Measurements from ENCODE around the gene HTR3B.

GRCh38 chr11:113907152-113907551, 2.6 kb downstream of the HTR3B start:
- TF ChIP-seq, protein P1, sequence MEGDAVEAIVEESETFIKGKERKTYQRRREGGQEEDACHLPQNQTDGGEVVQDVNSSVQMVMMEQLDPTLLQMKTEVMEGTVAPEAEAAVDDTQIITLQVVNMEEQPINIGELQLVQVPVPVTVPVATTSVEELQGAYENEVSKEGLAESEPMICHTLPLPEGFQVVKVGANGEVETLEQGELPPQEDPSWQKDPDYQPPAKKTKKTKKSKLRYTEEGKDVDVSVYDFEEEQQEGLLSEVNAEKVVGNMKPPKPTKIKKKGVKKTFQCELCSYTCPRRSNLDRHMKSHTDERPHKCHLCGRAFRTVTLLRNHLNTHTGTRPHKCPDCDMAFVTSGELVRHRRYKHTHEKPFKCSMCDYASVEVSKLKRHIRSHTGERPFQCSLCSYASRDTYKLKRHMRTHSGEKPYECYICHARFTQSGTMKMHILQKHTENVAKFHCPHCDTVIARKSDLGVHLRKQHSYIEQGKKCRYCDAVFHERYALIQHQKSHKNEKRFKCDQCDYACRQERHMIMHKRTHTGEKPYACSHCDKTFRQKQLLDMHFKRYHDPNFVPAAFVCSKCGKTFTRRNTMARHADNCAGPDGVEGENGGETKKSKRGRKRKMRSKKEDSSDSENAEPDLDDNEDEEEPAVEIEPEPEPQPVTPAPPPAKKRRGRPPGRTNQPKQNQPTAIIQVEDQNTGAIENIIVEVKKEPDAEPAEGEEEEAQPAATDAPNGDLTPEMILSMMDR (IDR thresholded peaks at IDR 0.05), result no peak
- no peak for TF ChIP-seq RNF2 (IDR thresholded peaks at IDR 0.05; ENCODE audit: borderline replicate concordance, low read depth)
- no peak for TF ChIP-seq POLR2A (IDR thresholded peaks at IDR 0.05; ENCODE audit: low read length)
- no peak for TF ChIP-seq EP300 (IDR thresholded peaks at IDR 0.05)
- TF ChIP-seq EHMT2 (IDR thresholded peaks at IDR 0.05; ENCODE audit: low read depth), result no peak
